OCI-LY3 (cell line): ENCODE results near the gene SUSD4.

ENCODE experiments used
- CTCF ChIP-seq: fragments of 200-600, 300-600 bp; sonication (generic); IDR thresholded peaks from 2 replicates; pipeline ENCODE4 v1.5.1; 2014; ENCODE audit warnings: antibody characterized with exemption, low read length, low read depth
- EZH2phosphoT487 ChIP-seq: fragments of 200-600 bp; shearing (Covaris generic); IDR thresholded peaks from 2 replicates; pipeline ENCODE4 v1.6.1; 2018; ENCODE audit warnings: antibody characterized with exemption, mixed run types, low read depth

GRCh38 chr1:223214261-223214807 is 149.6 kb downstream of the SUSD4 start:
- no peak for TF ChIP-seq CTCF
- no peak for TF ChIP-seq EZH2phosphoT487
